Panc1 (cell line): ENCODE data around the gene CDKAL1. TPM values are rescaled to one million over a fixed set of nuclear protein-coding genes. Genes with fewer than 3 reads are reported as not detected.

Experiments used
- ATAC-seq: fragments of 200-7000 bp; cut with Tn5 transposase; 2 replicates; pipeline ENCODE4 v1.9.1; 2020; ENCODE audit warnings: mild to moderate bottlenecking, moderate library complexity
- BruUV-seq: library from RNA; stranded (reverse); fragments of 400-500 nt; replicated peaks from 2 replicates; lab custom pipeline; 2021; lab: Mats Ljungman, UMichigan
- CTCF ChIA-PET: fragments of 300-600 bp; sonication (Branson Sonifier 250); formaldehyde crosslinking; loops from one replicate; lab custom pipeline; 2022; ENCODE audit warnings: antibody characterized with exemption; lab: Charles Lee
- POLR2A ChIA-PET: fragments of 300-600 bp; sonication (Branson Sonifier 250); formaldehyde crosslinking; loops from one replicate; lab custom pipeline; 2022; ENCODE audit warnings: antibody characterized with exemption; lab: Charles Lee
- DNase-seq: peaks from one replicate; pipeline ENCODE4 v3.0.0-alpha.2; 2010; ENCODE audit warnings: low read depth, low spot score
- H3K27ac ChIP-seq: 2 replicates; pipeline ENCODE4 v1.5.1; 2011; ENCODE audit warnings: mild to moderate bottlenecking, low read length, inconsistent platforms
- H3K27me3 ChIP-seq: fragments of 200-500 bp; sonication (Bioruptor generic); 2 replicates; pipeline ENCODE4 v1.6.0; 2014; ENCODE audit warnings: low read length, inconsistent platforms; ENCODE audit not compliant: control insufficient read depth, insufficient read depth
- H3K36me3 ChIP-seq: fragments of 200-500 bp; sonication (Bioruptor generic); 2 replicates; pipeline ENCODE4 v1.5.1; 2014; ENCODE audit warnings: inconsistent platforms, mild to moderate bottlenecking, low read length, moderate library complexity; ENCODE audit not compliant: control insufficient read depth, insufficient read depth
- H3K4me1 ChIP-seq: 2 replicates; pipeline ENCODE4 v1.5.1; 2011; ENCODE audit warnings: inconsistent platforms, mild to moderate bottlenecking, low read length, moderate library complexity; ENCODE audit not compliant: control insufficient read depth, insufficient read depth
- H3K4me3 ChIP-seq, 2 experiments: 2 replicates each; pipeline ENCODE4 v1.5.1; 2011 to 2012; ENCODE audit warnings: low read depth in 2 of 2, low read length in 2 of 2, mild to moderate bottlenecking in 2 of 2, inconsistent platforms in 1 of 2, moderate library complexity in 1 of 2
- H3K9me3 ChIP-seq: fragments of 200-500 bp; sonication (Bioruptor generic); 2 replicates; pipeline ENCODE4 v1.5.1; 2014; ENCODE audit warnings: low read depth, mild to moderate bottlenecking, inconsistent platforms, low read length, moderate library complexity; ENCODE audit not compliant: control insufficient read depth, insufficient read depth
- POLR2AphosphoS5 ChIP-seq: IDR thresholded peaks from 2 replicates; pipeline ENCODE4 v1.6.1; 2012; ENCODE audit warnings: mild to moderate bottlenecking, low read depth, low read length, moderate library complexity
- SIN3A ChIP-seq: IDR thresholded peaks from 2 replicates; pipeline ENCODE4 v1.6.1; 2012; ENCODE audit warnings: low read depth, mild to moderate bottlenecking, low read length, moderate library complexity, borderline replicate concordance; ENCODE audit not compliant: insufficient read depth
- TCF7L2 ChIP-seq: IDR thresholded peaks from 2 replicates; pipeline ENCODE4 v1.6.1; 2011; ENCODE audit warnings: mild to moderate bottlenecking, low read depth, low read length, inconsistent platforms
- in situ Hi-C: cut with HindIII; loops from 2 replicates; pipeline ENCODE4 v1.10.0; 2016; ENCODE audit warnings: low sequenced_read_pairs, low pct_unique_long_range_greater_than_20kb
- intact Hi-C: fragments of 100-400 bp; cut with micrococcal nuclease; formaldehyde crosslinking; loops from one replicate; pipeline ENCODE4 v1.10.0; 2022; ENCODE audit not compliant: unreplicated experiment
- total RNA-seq: library from RNA; stranded (reverse); gene quantifications from one replicate; pipeline ENCODE4 v1.2.1, GENCODE V29; 2021; ENCODE audit not compliant: unreplicated experiment
- TF ChIP-seq, protein P1 (sequence below), 2 experiments: IDR thresholded peaks; 2 replicates each; pipeline ENCODE4 v1.6.1; 2011 to 2012; ENCODE audit warnings: low read depth in 2 of 2, control low read depth in 1 of 2, low read length in 1 of 2, mild to moderate bottlenecking in 1 of 2, moderate library complexity in 1 of 2; ENCODE audit not compliant: insufficient read depth in 1 of 2
- TF ChIP-seq, protein P2 (sequence below): fragments of 450-650 bp; IDR thresholded peaks from 2 replicates; pipeline ENCODE4 v1.5.1; 2017; ENCODE audit warnings: mild to moderate bottlenecking

Gene CDKAL1
- total RNA-seq, 1 experiment from 2014 or later: 14.5 TPM

DNA sequence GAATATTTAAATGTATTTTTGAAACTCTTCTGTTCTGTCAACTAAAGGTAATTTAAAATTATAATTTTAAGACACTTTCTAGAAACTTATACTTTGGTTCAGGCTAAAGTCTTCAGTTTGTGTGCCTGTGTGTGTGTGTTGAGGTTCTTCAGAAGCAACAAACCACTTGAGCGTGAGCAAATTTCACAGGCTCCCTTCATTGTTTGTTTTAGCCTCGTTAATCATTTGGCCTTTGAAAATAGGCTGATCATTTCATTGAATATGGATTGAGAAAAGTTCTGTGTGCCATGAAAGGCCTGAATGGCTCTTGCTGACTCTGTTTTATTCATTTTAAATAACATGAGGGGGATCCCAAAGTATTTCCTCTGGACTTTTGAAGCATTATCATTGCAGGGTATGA, 420.1 kb downstream of the CDKAL1 start:
- Histone ChIP-seq H3K4me1 (no peaks in the 10 kb centered on the region), H3K27me3 (no peaks in the 10 kb centered on the region), H3K36me3 (no peaks in the 10 kb centered on the region), H3K4me3 (no peak overlapping the region), H3K27ac (no peak overlapping the region), H3K9me3 (no peaks in the 10 kb centered on the region)
- ChIA-PET CTCF (interaction anchor here (0.6 kb wide), 1 partner anchor 648 kb away, joined by 14 read pairs; no protein-coding TSS in a partner anchor), POLR2A (no interaction called here)
- no peak for ATAC-seq
- DNase-seq: no peak
- intact Hi-C loops (no loop called here), in situ Hi-C loops (no loop called here)
- BruUV-seq: no TSS peak
- TF ChIP-seq, protein P1, sequence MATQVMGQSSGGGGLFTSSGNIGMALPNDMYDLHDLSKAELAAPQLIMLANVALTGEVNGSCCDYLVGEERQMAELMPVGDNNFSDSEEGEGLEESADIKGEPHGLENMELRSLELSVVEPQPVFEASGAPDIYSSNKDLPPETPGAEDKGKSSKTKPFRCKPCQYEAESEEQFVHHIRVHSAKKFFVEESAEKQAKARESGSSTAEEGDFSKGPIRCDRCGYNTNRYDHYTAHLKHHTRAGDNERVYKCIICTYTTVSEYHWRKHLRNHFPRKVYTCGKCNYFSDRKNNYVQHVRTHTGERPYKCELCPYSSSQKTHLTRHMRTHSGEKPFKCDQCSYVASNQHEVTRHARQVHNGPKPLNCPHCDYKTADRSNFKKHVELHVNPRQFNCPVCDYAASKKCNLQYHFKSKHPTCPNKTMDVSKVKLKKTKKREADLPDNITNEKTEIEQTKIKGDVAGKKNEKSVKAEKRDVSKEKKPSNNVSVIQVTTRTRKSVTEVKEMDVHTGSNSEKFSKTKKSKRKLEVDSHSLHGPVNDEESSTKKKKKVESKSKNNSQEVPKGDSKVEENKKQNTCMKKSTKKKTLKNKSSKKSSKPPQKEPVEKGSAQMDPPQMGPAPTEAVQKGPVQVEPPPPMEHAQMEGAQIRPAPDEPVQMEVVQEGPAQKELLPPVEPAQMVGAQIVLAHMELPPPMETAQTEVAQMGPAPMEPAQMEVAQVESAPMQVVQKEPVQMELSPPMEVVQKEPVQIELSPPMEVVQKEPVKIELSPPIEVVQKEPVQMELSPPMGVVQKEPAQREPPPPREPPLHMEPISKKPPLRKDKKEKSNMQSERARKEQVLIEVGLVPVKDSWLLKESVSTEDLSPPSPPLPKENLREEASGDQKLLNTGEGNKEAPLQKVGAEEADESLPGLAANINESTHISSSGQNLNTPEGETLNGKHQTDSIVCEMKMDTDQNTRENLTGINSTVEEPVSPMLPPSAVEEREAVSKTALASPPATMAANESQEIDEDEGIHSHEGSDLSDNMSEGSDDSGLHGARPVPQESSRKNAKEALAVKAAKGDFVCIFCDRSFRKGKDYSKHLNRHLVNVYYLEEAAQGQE (IDR thresholded peaks at IDR 0.05; ENCODE audit: insufficient read depth in 1 of 2, low read depth in 2 of 2, low read length in 1 of 2): no peak
- TF ChIP-seq TCF7L2 (no peak), POLR2AphosphoS5 (no peak), SIN3A (no peak)
- TF ChIP-seq, protein P2, sequence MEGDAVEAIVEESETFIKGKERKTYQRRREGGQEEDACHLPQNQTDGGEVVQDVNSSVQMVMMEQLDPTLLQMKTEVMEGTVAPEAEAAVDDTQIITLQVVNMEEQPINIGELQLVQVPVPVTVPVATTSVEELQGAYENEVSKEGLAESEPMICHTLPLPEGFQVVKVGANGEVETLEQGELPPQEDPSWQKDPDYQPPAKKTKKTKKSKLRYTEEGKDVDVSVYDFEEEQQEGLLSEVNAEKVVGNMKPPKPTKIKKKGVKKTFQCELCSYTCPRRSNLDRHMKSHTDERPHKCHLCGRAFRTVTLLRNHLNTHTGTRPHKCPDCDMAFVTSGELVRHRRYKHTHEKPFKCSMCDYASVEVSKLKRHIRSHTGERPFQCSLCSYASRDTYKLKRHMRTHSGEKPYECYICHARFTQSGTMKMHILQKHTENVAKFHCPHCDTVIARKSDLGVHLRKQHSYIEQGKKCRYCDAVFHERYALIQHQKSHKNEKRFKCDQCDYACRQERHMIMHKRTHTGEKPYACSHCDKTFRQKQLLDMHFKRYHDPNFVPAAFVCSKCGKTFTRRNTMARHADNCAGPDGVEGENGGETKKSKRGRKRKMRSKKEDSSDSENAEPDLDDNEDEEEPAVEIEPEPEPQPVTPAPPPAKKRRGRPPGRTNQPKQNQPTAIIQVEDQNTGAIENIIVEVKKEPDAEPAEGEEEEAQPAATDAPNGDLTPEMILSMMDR: no peak

DNA sequence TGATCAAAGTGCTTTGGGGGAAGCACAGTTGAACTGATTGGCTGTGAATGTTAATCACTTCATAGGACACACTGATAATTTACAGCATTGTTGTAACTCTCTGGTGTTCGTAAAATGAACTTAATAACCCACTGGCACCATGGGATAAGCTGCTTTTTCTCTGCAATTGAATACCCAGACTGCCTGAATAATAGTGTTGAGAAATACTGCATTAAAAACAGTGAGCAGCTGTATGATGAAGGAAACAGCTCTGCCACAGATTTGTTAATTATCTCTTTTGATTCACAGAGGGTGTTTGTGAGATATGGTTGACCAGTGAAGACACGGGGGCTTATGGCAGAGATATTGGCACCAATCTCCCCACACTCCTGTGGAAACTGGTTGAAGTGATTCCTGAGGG, 420.9 kb downstream of the CDKAL1 start:
- BruUV-seq: no TSS peak
- Histone ChIP-seq H3K36me3 (no peaks in the 10 kb centered on the region), H3K27ac (no peak overlapping the region), H3K9me3 (no peaks in the 10 kb centered on the region), H3K4me1 (no peaks in the 10 kb centered on the region), H3K27me3 (no peaks in the 10 kb centered on the region), H3K4me3 (no peak overlapping the region)
- TF ChIP-seq TCF7L2 (no peak), SIN3A (no peak), POLR2AphosphoS5 (no peak)
- TF ChIP-seq, protein P2: no peak
- TF ChIP-seq, protein P1 (IDR thresholded peaks at IDR 0.05; ENCODE audit: insufficient read depth in 1 of 2, low read depth in 2 of 2, low read length in 1 of 2): no peak
- no peak for ATAC-seq
- intact Hi-C loops: no loop called here
- CTCF ChIA-PET: no interaction called here
- in situ Hi-C loops: no loop called here
- DNase-seq: no peak
- POLR2A ChIA-PET: no interaction called here
